ENCODE results near the gene MYL5.

MYL5 gene

GRCh38 chr4:707929-708630, 33.7 kb downstream of the MYL5 start:
- DNase-seq: no peak

- DNase-seq: no peak
Measured at GRCh38 chr4:708631-708933, 34.2 kb downstream of the MYL5 start.

- DNase-seq: no peak
Measured at GRCh38 chr4:709348-709747, 35.0 kb downstream of the MYL5 start.

- no peak for DNase-seq
Measured at GRCh38 chr4:710116-710515, 35.8 kb downstream of the MYL5 start.

- DNase-seq: no peak
Measured at GRCh38 chr4:710916-711315, 36.6 kb downstream of the MYL5 start.

- no peak for DNase-seq
Measured at GRCh38 chr4:712093-712492, 37.8 kb downstream of the MYL5 start.

- no peak for DNase-seq
Measured at GRCh38 chr4:712916-713632, 38.7 kb downstream of the MYL5 start.

- no peak for DNase-seq
Measured at GRCh38 chr4:714087-714486, 39.7 kb downstream of the MYL5 start.

GRCh38 chr4:717601-718320, 43.4 kb downstream of the MYL5 start:
- no peak for DNase-seq

GRCh38 chr4:718460-718859, 44.1 kb downstream of the MYL5 start:
- no peak for DNase-seq

GRCh38 chr4:720111-720860, 45.9 kb downstream of the MYL5 start:
- DNase-seq: no peak

- peak in 2 of 3 donors; percentile 19 to 23 for DNase-seq
Measured at GRCh38 chr4:721261-722168, 47.2 kb downstream of the MYL5 start.

GRCh38 chr4:722169-722725, 47.9 kb downstream of the MYL5 start:
- no peak for DNase-seq

- no peak for DNase-seq
Measured at GRCh38 chr4:722851-723360, 48.6 kb downstream of the MYL5 start.

- no peak for DNase-seq
Measured at GRCh38 chr4:723751-724530, 49.6 kb downstream of the MYL5 start.

- no peak for DNase-seq
Measured at GRCh38 chr4:725391-726234, 51.3 kb downstream of the MYL5 start.

GRCh38 chr4:726235-726787, 52.0 kb downstream of the MYL5 start:
- DNase-seq: peak in 1 of 3 donors; percentile 8

GRCh38 chr4:726838-727237, 52.5 kb downstream of the MYL5 start:
- no peak for DNase-seq

GRCh38 chr4:727576-727975, 53.2 kb downstream of the MYL5 start:
- DNase-seq: no peak

All from suppressor macrophage treated with lipopolysaccharide for 1 hour (primary cell).